Dedifferentiated amniotic fluid mesenchymal stem cell (primary cell): Measurements from ENCODE around the gene LIMS4.
"Not testable (repeated sequence)": the region's sequence is repeated elsewhere in the genome, so short reads cannot be mapped to it uniquely, and the experiment has no call there.

Source experiments
- DNase-seq: peaks from one replicate; pipeline ENCODE4 v3.0.0-alpha.2; 2016; ENCODE audit errors: extremely low spot score

Gene LIMS4

GRCh38 chr2:110472171-110473058, at the start of gene LIMS4:
TSS of gene LIMS4 (minus strand) at chr2:110472816. CDS start at chr2:110472778, 38 bp downstream.
- DNase-seq: not testable (repeated sequence)

GRCh38 chr2:110499755-110500377, 27.2 kb upstream of the LIMS4 start:
- DNase-seq: not testable (repeated sequence)

- not testable (repeated sequence) for DNase-seq
Measured at GRCh38 chr2:110496027-110496426, 23.4 kb upstream of the LIMS4 start.

- not testable (repeated sequence) for DNase-seq
Measured at GRCh38 chr2:110494488-110494887, 21.9 kb upstream of the LIMS4 start.

GRCh38 chr2:110488991-110489390, 16.4 kb upstream of the LIMS4 start:
- not testable (repeated sequence) for DNase-seq

GRCh38 chr2:110482697-110483096, 10.1 kb upstream of the LIMS4 start:
- not testable (repeated sequence) for DNase-seq

GRCh38 chr2:110481200-110481599, 8.6 kb upstream of the LIMS4 start:
- not testable (repeated sequence) for DNase-seq

- not testable (repeated sequence) for DNase-seq
Measured at GRCh38 chr2:110480084-110480483, 7.5 kb upstream of the LIMS4 start.

- DNase-seq: not testable (repeated sequence)
Measured at GRCh38 chr2:110477370-110477769, 4.8 kb upstream of the LIMS4 start.

- DNase-seq: not testable (repeated sequence)
Measured at GRCh38 chr2:110476952-110477351, 4.3 kb upstream of the LIMS4 start.

GRCh38 chr2:110475627-110476359, 3.2 kb upstream of the LIMS4 start:
- not testable (repeated sequence) for DNase-seq

- not testable (repeated sequence) for DNase-seq
Measured at GRCh38 chr2:110474898-110475297, 2.3 kb upstream of the LIMS4 start.

- DNase-seq: not testable (repeated sequence)
Measured at GRCh38 chr2:110473059-110473358, 393 bp upstream of the LIMS4 start.

GRCh38 chr2:110468921-110469320, 3.7 kb downstream of the LIMS4 start:
- not testable (repeated sequence) for DNase-seq

GRCh38 chr2:110465312-110465711, 7.3 kb downstream of the LIMS4 start:
- not testable (repeated sequence) for DNase-seq

- DNase-seq: not testable (repeated sequence)
Measured at GRCh38 chr2:110462458-110462857, 10.2 kb downstream of the LIMS4 start.

- DNase-seq: not testable (repeated sequence)
Measured at GRCh38 chr2:110460318-110460717, 12.3 kb downstream of the LIMS4 start.

GRCh38 chr2:110457214-110457590, 15.4 kb downstream of the LIMS4 start:
- DNase-seq: not testable (repeated sequence)

- not testable (repeated sequence) for DNase-seq
Measured at GRCh38 chr2:110456291-110457213, 16.1 kb downstream of the LIMS4 start.

GRCh38 chr2:110455080-110455670, 17.4 kb downstream of the LIMS4 start:
- not testable (repeated sequence) for DNase-seq

GRCh38 chr2:110450951-110451350, 21.7 kb downstream of the LIMS4 start:
- not testable (repeated sequence) for DNase-seq
